H1 (cell line): ENCODE measurements around the gene LSR. TPM values are rescaled to one million over a fixed set of nuclear protein-coding genes. Genes with fewer than 3 reads are reported as not detected.

ENCODE experiments used
- CEBPB ChIP-seq: IDR thresholded peaks from 2 replicates; pipeline ENCODE4 v1.6.1; 2012; ENCODE audit warnings: low read depth, low read length
- CTBP2 ChIP-seq: IDR thresholded peaks from 2 replicates; pipeline ENCODE4 v1.7.0; 2011; ENCODE audit warnings: borderline replicate concordance, mild to moderate bottlenecking, moderate library complexity, mixed read lengths, low read length; ENCODE audit not compliant: insufficient read depth, insufficient read length
- JUN ChIP-seq: IDR thresholded peaks from 2 replicates; pipeline ENCODE4 v1.6.1; 2011; ENCODE audit warnings: low read depth, mild to moderate bottlenecking, improper control_type of control experiment, low read length
- KDM5A ChIP-seq: fragments of 200-600 bp; IDR thresholded peaks from 2 replicates; pipeline ENCODE4 v1.7.1; 2012; ENCODE audit warnings: mild to moderate bottlenecking, low read length, inconsistent platforms, mixed read lengths
- SAP30 ChIP-seq: fragments of 300-600 bp; sonication (generic); IDR thresholded peaks from 2 replicates; pipeline ENCODE4 v1.7.1; 2012; ENCODE audit warnings: low read length, moderate library complexity, mild to moderate bottlenecking, inconsistent platforms; ENCODE audit not compliant: insufficient read depth, insufficient replicate concordance
- SRF ChIP-seq: IDR thresholded peaks from 2 replicates; pipeline ENCODE4 v1.6.1; 2011; ENCODE audit warnings: mild to moderate bottlenecking, low read depth, low read length, moderate library complexity
- polyA plus RNA-seq, 7 experiments: library from polyadenylated mRNA; depleted of rRNA in 3 of 7; stranded (reverse) in 5 of 7; unstranded in 2 of 7; fragments of >200 nt in 5 of 7; fragments of 200-250 nt in 2 of 7; gene quantifications; 1 replicate in 5 of 7; 2 replicates in 1 of 7; 4 replicates in 1 of 7; pipeline versions ENCODE4 v1.2.1 to v1.2.3, GENCODE V29; 2011 to 2013; ENCODE audit warnings: missing spikeins in 2 of 7, mixed read lengths in 2 of 7
- total RNA-seq: library from RNA; stranded (reverse); fragmentation: NEBNext Ultra II Directional; extraction: Animal tissue kit (Norgen Biotek cat#: 25700); gene quantifications from 2 replicates; pipeline ENCODE4 v1.2.1, GENCODE V29; 2021
- TF ChIP-seq, protein P1 (sequence below): IDR thresholded peaks from 2 replicates; pipeline ENCODE4 v1.6.1; 2012; ENCODE audit warnings: inconsistent platforms
- TF ChIP-seq, protein P2 (sequence below): IDR thresholded peaks from 2 replicates; pipeline ENCODE4 v1.6.1; 2011; ENCODE audit warnings: low read length, improper control_type of control experiment

Gene LSR
- total and polyA plus RNA-seq, 2 of the 8 experiments (the other 6 are each of a cell fraction or from before 2014, with no cell fraction given) = 159 to 186 TPM

DNA sequence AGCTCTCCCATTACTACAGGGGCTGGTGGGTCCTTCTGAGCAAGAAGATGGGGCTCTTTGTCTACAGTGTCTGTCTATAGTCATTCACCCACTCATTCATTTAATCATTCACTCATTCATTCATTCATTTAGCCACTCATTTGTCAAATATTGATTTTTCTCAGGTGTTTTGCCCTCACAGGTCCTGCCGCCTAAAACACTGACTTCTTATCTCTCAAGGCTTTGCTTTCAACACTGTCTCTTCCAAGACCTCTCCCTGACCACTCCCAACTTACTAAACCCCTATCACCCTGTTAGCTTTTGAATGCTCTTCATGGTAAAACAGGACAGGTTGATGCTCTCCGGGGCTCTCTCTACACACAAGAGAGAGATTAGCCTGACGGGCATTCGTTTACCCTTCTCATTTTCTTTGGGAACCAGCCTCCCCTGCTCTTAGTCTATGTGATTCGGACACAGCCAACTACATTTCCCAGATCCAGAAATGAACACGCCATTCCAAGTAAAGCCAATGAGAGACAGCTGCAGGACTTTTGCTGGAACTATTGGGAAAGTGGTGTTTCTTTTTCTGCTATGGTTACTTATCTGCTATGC, 43.0 kb upstream of the LSR start (continued):
- TF ChIP-seq, protein P1, sequence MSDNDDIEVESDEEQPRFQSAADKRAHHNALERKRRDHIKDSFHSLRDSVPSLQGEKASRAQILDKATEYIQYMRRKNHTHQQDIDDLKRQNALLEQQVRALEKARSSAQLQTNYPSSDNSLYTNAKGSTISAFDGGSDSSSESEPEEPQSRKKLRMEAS = no peak
- no peak for TF ChIP-seq CTBP2
- no peak for TF ChIP-seq KDM5A
- no peak for TF ChIP-seq SRF
- TF ChIP-seq SAP30 = no peak
- no peak for TF ChIP-seq JUN
- no peak for TF ChIP-seq CEBPB
- TF ChIP-seq, protein P2, sequence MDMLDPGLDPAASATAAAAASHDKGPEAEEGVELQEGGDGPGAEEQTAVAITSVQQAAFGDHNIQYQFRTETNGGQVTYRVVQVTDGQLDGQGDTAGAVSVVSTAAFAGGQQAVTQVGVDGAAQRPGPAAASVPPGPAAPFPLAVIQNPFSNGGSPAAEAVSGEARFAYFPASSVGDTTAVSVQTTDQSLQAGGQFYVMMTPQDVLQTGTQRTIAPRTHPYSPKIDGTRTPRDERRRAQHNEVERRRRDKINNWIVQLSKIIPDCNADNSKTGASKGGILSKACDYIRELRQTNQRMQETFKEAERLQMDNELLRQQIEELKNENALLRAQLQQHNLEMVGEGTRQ = no peak
- TF ChIP-seq, all 59 proteins: peak for 0
